Thymus (tissue), 11 donors: Measurements from ENCODE around the gene SELENOW. TPM values are rescaled to one million over a fixed set of nuclear protein-coding genes. Genes with fewer than 3 reads are reported as not detected.
"Not testable (repeated sequence)": the region's sequence is repeated elsewhere in the genome, so short reads cannot be mapped to it uniquely, and the experiment has no call there.

Experiments used
- DNase-seq, 9 donors: peaks; one replicate each; pipeline ENCODE4 v3.0.0-alpha.2; 2013; ENCODE audit warnings: low spot score in 9 of 9, low read depth in 6 of 9, missing footprints in 1 of 9
- H3K27ac ChIP-seq, 2 donors: one replicate each; pipeline ENCODE4 v1.5.1; 2013; ENCODE audit warnings: control low read depth in 1 of 2, low read depth in 1 of 2, low read length in 1 of 2, mild to moderate bottlenecking in 1 of 2, moderate library complexity in 1 of 2
- H3K27me3 ChIP-seq, 2 donors: one replicate each; pipeline ENCODE4 v1.5.1; 2013; ENCODE audit warnings: low read length in 1 of 2; ENCODE audit not compliant: control insufficient read depth in 2 of 2, insufficient read depth in 1 of 2
- H3K36me3 ChIP-seq, 2 donors: one replicate each; pipeline ENCODE4 v1.5.1; 2013; ENCODE audit warnings: low read length in 1 of 2, mild to moderate bottlenecking in 1 of 2, moderate library complexity in 1 of 2; ENCODE audit not compliant: control insufficient read depth in 2 of 2, insufficient read depth in 2 of 2
- H3K4me1 ChIP-seq, 2 donors: one replicate each; pipeline ENCODE4 v1.5.1; 2013; ENCODE audit warnings: low read length in 2 of 2; ENCODE audit not compliant: control insufficient read depth in 2 of 2, insufficient read depth in 2 of 2
- H3K4me3 ChIP-seq, 2 donors: one replicate each; pipeline ENCODE4 v1.5.1; 2013; ENCODE audit warnings: low read length in 2 of 2, control low read depth in 1 of 2, mild to moderate bottlenecking in 1 of 2
- H3K9me3 ChIP-seq, 2 donors: one replicate each; pipeline ENCODE4 v1.5.1; 2013; ENCODE audit warnings: low read length in 1 of 2, mild to moderate bottlenecking in 1 of 2; ENCODE audit not compliant: control insufficient read depth in 2 of 2, insufficient read depth in 1 of 2
- WGBS: extraction: QIAGEN DNeasy Blood & Tissue Kit; methylation state at CpG from one replicate; pipeline ENCODE4 v1.1.7; 2013; 5-methylcytosine and 5-hydroxymethylcytosine counted together
- polyA plus RNA-seq: library from polyadenylated mRNA; stranded (reverse); fragments of 200-250 nt; gene quantifications from one replicate; pipeline ENCODE4 v1.2.3, GENCODE V29; 2013
- total RNA-seq: library from RNA; stranded (reverse); fragments of 120-200 nt; gene quantifications from one replicate; pipeline ENCODE4 v1.2.4, GENCODE V29; 2013
- donor health status: healthy.

SELENOW gene
- total and polyA plus RNA-seq, 2 donors: 198 to 349 TPM

GRCh38 chr19:47802521-47803043, 24.1 kb downstream of the SELENOW start:
- no peak for DNase-seq
- H3K27ac ChIP-seq: no peak overlapping the region
- H3K9me3 ChIP-seq: peaks cover 1 to 13% of the 10 kb centered on the region in 2 donors
- 97% methylated on average over 25 of the region's 25 CpGs for WGBS
- peaks cover 0 to 2% of the 10 kb centered on the region in 2 donors for H3K27me3 ChIP-seq
- no peak overlapping the region for H3K4me3 ChIP-seq
- no peaks in the 10 kb centered on the region for H3K36me3 ChIP-seq
- no peaks in the 10 kb centered on the region for H3K4me1 ChIP-seq

- not testable (repeated sequence) for H3K27ac ChIP-seq, H3K36me3 ChIP-seq, DNase-seq, H3K4me3 ChIP-seq, H3K27me3 ChIP-seq, H3K4me1 ChIP-seq
- H3K9me3 ChIP-seq: peaks cover 1 to 13% of the 10 kb centered on the region in 2 donors
- 92% methylated on average over 21 of the region's 21 CpGs for WGBS
Observed at GRCh38 chr19:47803148-47803547, 24.6 kb downstream of the SELENOW start.

GRCh38 chr19:47803671-47804070, 25.2 kb downstream of the SELENOW start:
- H3K4me3 ChIP-seq, H3K27ac ChIP-seq, H3K4me1 ChIP-seq, DNase-seq, H3K36me3 ChIP-seq, H3K27me3 ChIP-seq: not testable (repeated sequence)
- peaks cover 1 to 13% of the 10 kb centered on the region in 2 donors for H3K9me3 ChIP-seq
- WGBS: 95% methylated on average over 12 of the region's 12 CpGs

GRCh38 chr19:47804451-47804850, 25.9 kb downstream of the SELENOW start, which contains the start of gene TPRX1:
Gene TPRX1, minus strand, starts transcription at chr19:47804551. Its CDS starts 12 bp downstream, at chr19:47804539.
- not testable (repeated sequence) for H3K27ac ChIP-seq, DNase-seq, H3K4me3 ChIP-seq, H3K36me3 ChIP-seq, H3K27me3 ChIP-seq, H3K4me1 ChIP-seq
- peaks cover 1 to 13% of the 10 kb centered on the region in 2 donors for H3K9me3 ChIP-seq
- WGBS: 96% methylated on average over 5 of the region's 5 CpGs

GRCh38 chr19:47805313-47805712, 26.8 kb downstream of the SELENOW start:
- no peaks in the 10 kb centered on the region for H3K36me3 ChIP-seq
- no peak for DNase-seq
- H3K9me3 ChIP-seq: peaks cover 1 to 13% of the 10 kb centered on the region in 2 donors
- no peak overlapping the region for H3K4me3 ChIP-seq
- no peaks in the 10 kb centered on the region for H3K27me3 ChIP-seq
- no peak overlapping the region for H3K27ac ChIP-seq
- H3K4me1 ChIP-seq: no peaks in the 10 kb centered on the region
- whole genome bisulfite sequencing: 92% methylated on average over 10 of the region's 10 CpGs

- 95% methylated on average over 6 of the region's 6 CpGs for WGBS
- H3K4me1 ChIP-seq: no peaks in the 10 kb centered on the region
Observed at GRCh38 chr19:47806435-47806834, 27.9 kb downstream of the SELENOW start.

GRCh38 chr19:47813304-47813994, 34.9 kb downstream of the SELENOW start:
- no peak overlapping the region for H3K27ac ChIP-seq

More at GRCh38 chr19:47806435-47806834, 27.9 kb downstream of the SELENOW start:
- Histone ChIP-seq H3K9me3 (peaks cover 1 to 11% of the 10 kb centered on the region in 2 donors), H3K27ac (no peak overlapping the region), H3K4me3 (no peak overlapping the region), H3K27me3 (no peaks in the 10 kb centered on the region), H3K36me3 (no peaks in the 10 kb centered on the region)
- DNase-seq: no peak

GRCh38 chr19:47813995-47814328, 35.5 kb downstream of the SELENOW start:
- DNase-seq: no peak
- no peak overlapping the region for H3K27ac ChIP-seq
- WGBS: 65% methylated on average over 7 of the region's 7 CpGs
- peaks cover 0 to 2% of the 10 kb centered on the region in 2 donors for H3K27me3 ChIP-seq
- no peak overlapping the region for H3K4me3 ChIP-seq
- no peaks in the 10 kb centered on the region for H3K4me1 ChIP-seq
- no peaks in the 10 kb centered on the region for H3K9me3 ChIP-seq
- H3K36me3 ChIP-seq: no peaks in the 10 kb centered on the region

More at GRCh38 chr19:47813304-47813994, 34.9 kb downstream of the SELENOW start:
- WGBS: 40% methylated on average over 17 of the region's 17 CpGs
- peak in 8 of 9 donors; percentile 21 to 65 (median 42) for DNase-seq
- Histone ChIP-seq H3K4me1 (no peaks in the 10 kb centered on the region), H3K9me3 (no peaks in the 10 kb centered on the region), H3K36me3 (no peaks in the 10 kb centered on the region), H3K4me3 (no peak overlapping the region), H3K27me3 (peaks cover 0 to 2% of the 10 kb centered on the region in 2 donors)

- H3K27ac ChIP-seq, H3K9me3 ChIP-seq, DNase-seq, H3K4me1 ChIP-seq, H3K36me3 ChIP-seq, H3K4me3 ChIP-seq: not testable (repeated sequence)
- peaks cover 0 to 24% of the 10 kb centered on the region in 2 donors for H3K27me3 ChIP-seq
- 96% methylated on average over 8 of the region's 8 CpGs for WGBS
Observed at GRCh38 chr19:47816270-47816669, 37.8 kb downstream of the SELENOW start.
